Endometrium (tissue), 2 donors: ENCODE data around the gene FFAR3.
"Not testable (repeated sequence)": the region's sequence is repeated elsewhere in the genome, so short reads cannot be mapped to it uniquely, and the experiment has no call there.

Experiments
- FAIRE-seq: peaks from 2 replicates; lab custom pipeline; 2012; peaks lifted over from hg19 to GRCh38; lab: Jason Lieb, UNC
- donor health status: control.
- donor health status: control.

The FFAR3 gene

DNA sequence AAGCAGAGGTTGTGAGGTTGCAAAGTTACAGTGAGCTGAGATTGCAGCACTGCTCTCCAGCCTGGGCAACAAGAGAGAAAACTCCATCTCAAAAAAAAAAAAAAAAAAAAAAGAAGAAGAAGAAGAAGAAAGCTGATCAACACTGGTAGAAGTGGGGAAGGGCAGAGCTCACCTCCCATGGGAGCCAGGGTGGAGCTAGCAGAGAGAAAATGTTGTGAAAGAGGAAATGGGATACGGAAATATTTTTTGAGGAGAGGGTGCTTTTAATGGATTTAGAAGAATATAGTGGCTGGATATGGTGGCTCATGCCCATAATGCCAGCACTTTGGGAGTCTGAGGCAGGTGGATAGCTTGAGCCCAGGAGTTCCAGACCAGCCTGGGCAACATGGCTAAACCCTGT is 19.4 kb downstream of the FFAR3 start:
- no peak for FAIRE-seq

DNA sequence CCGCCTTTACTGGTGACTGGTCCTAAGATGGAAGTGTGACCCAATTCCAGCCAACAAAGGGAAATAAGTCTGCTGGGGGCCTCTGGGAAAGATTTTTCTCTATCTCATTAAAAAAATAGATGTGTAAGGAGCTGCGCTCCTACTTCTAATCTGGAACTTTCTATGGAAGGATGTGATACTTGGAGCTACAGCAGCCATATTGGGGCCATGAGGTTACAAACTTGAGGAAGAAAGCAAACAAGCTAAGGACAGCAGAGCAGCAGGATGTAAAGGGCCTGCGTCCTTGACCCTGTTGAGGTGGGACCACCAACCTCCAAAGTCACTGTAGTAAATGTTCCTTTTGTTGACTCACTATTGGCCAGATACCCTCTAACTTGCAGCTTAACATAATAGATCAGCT is 20.1 kb downstream of the FFAR3 start:
- no peak for FAIRE-seq

DNA sequence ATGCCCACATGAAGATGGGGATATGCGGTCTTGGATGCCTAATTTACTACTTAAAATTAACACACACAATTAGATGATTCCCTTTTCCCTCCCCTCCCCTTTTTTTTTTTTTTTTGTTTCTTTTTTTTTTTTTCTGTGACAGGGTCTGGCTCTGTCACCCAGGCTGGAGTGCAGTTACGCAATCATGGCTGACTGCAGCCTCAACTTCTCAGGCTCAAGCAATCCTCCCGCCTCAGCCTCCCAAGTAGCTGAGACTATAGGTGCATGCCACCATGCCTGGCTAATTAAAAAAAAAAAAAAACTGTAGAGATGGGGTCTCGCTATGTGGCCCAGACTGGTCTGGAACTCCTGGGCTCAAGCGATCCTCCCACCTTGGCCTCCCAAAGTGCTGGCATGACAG is 21.3 kb downstream of the FFAR3 start:
- FAIRE-seq = not testable (repeated sequence)

DNA sequence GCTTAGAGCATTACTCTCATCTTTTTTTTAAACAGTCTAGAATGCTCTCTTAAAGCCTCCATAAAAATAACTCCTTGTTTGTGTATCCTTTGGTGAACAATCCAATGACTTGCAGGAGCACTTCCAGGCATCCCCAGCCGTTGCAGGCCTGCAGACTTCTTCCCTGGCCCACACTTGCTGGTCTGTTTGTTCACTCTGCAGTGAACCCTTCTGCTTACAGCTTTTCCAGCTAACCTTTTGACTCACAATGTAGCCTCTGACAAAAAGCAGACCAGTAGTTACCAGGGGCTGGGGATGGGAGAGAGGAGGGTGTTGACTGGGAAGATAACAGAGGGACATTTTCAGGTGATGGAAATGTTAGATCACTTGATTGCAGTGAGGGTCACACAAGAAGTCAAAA is 21.7 kb downstream of the FFAR3 start:
- no peak for FAIRE-seq

DNA sequence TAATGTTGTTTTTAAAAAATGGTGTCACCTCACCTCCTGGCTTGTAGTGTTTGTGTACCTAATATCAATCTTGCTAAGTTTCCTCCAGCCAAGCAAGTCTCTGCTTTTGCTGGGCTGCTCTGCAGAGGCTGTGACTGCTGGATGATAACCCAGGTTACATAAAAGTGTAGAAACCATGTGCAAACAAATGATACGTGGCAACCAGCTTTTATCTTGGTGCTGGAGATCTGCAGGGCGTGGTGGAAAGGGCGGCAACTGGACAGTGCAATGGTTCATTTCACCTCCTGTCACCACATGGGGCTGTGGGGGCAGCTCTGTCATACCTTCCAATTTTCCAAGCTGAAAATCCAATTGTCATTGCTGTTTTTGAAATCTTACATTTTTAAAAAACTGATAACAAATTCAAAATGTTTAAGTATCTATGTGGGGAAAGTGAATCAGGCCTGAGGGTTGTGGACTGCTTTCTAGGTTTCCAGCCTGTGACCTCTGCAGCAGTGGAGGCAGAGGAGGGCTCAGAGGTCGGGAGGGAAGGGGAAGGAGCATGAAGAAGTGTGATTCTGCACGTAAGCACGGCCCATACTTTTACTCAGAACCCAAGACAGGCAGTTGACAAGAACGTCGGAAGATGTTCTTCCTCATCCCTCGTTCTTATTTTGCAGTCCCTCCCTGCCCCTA is 22.3 kb downstream of the FFAR3 start:
- FAIRE-seq = no peak

DNA sequence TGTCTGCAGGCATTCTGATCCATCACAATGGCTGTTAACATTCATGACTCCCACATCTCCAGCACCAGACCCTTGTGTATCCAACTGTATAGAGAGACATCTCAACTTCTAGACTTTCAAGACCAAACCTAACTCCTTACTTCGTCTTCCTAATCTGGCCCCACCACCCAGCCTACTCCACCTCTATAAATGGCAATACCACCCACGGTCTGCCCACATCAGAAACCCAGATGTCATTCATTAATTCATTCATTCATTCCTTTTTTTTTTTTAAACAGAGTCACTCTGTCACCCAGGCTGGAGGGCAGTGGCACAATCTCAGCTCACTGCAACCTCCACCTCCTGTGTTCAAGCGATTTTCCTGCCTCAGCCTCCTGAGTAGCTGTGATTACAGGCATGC is 23.1 kb downstream of the FFAR3 start:
- no peak for FAIRE-seq

DNA sequence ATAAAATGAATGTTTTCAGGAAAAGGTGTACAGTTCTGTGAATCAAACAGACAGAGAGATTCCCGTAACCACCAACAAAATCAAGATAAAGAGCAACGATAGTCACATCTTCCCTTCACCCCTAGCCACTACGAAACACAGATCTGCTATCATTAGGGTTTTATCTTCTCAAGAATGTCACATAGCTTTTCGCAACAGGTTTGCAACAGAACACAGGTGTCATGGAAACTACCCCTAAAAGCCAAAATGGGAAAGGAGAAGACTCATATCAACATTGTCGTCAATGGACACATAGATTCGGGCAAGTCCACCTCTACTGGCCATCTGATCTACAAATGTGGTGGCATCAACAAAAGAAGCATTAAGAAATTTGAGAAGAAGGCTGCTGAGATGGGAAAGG is 23.7 kb downstream of the FFAR3 start:
- no peak for FAIRE-seq

DNA sequence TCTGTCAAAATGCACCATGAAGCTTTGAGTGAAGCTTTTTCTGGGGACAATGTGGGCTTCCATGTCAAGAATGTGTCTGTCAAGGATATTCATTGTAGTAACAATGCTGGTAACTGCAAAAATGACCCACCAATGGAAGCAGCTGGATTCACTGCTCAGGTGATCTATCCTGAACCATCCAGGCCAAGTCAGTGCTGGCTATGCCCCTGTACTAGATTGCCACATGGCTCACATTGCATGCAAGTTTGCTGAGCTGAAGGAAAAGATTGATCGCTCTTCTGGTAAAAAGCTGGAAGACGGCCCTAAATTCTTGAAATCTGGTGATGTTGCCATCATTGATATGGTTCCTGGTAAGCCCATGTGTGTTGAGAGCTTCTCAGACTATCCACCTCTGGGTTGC is 25.3 kb downstream of the FFAR3 start:
- FAIRE-seq = no peak

DNA sequence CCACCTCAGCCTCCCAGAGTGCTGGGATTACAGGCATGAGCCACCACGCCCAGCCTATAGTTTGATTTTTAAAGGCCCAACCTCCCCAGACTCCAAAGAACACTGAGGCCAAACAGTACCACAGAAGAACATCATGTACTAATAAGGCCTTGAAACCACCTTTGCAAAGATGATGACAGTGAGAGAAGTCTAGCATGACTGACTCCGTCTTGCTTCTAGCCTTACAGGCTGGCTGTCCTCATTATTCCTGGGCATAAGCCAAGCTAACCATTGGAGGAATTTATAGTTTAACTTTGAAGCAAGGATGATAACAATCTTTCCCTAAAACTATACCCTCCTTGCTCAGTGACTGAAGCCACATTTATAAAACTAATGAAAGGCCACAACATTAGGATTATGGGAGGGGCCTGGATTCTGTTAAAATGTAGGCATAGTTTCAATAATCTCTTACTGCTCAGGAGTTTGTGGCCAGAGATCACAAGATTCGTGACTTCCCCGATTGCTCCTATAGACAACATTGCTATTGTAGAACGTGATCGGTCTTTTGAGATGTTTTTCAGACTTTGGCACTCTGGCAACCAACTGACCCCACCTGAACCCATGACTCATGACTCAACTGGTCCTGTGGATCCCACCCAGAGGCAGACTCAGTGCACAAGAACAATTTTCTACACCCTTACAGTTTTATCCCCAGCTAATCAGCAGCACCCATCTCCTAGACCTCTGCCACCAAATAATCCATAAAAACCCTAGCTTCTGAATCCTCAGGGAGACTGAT is 30.2 kb downstream of the FFAR3 start:
- no peak for FAIRE-seq

DNA sequence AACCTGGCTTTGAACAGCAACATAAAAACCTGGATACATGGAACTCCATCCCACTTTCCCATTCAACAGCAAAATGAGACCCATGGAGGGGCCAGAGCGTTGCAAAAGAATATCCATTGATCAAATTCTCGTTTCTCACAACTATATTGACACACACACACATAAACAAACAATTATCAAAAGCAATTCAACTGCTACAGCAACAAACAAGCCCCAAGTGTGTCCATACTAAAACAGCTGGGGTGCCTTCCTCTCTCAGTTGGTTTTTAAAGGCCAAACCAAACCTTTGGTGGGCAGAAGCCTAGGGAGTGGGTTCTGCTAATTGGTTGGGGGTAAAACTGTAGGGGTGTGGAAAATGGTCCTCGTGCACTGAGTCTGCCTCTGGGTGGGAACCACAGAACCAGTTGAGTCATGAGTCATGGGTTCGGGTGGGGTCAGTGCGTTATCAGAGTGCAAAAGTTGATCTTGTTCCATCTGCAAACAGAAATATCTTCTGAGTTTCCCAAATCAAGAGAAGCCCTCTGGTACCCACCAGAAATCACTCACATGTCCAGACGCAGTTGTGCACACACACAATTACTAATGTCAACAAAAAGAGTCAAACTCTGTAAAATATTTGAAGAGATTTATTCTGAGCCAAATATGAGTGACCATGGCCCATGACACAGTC is 31.1 kb downstream of the FFAR3 start:
- FAIRE-seq = no peak

DNA sequence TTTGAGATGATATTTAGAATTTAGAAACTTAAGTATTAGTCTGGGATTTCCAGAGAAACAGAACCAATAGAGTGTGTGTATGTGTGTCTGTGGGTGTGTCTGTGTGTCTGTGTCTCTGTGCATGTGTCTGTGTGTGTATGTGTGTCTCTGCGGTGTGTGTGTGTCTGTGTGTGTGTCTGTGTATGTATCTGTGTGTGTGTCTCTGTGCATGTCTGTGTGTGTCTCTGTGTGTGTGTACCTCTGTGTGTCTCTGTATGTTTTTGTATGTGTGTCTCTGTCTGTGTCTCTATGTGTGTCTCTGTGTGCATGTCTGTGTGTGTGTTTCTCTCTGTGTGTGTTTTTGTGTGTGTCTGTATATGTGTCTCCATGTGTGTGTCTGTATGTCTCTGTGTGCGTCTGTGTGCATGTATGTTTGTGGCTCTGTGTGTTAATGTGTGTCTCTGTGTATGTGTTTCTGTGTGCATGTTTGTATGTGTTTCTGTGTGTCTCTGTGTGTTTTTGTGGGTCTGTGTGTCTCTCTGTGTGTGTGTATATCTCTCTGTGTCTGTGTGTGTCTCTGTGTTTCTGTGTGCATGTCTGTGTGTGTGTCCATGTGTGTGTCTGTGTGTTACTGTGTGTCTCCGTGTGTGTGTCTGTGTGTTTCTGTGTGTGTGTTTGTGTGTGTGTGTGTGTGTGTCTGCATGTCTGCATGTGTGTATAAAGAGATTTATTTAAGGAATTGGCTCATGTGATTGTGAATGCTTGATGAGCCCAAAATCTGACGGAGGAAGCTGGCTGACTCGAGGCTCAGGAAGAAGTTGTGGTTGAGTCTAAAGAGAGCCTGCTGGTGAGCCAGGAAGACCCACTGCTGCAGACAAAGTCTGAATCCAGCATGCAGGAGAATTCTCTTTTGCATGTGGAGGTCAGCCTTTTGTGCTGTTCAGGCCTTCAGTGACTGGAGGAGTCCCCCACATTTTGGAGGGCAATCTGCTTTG is 34.8 kb downstream of the FFAR3 start:
- no peak for FAIRE-seq

DNA sequence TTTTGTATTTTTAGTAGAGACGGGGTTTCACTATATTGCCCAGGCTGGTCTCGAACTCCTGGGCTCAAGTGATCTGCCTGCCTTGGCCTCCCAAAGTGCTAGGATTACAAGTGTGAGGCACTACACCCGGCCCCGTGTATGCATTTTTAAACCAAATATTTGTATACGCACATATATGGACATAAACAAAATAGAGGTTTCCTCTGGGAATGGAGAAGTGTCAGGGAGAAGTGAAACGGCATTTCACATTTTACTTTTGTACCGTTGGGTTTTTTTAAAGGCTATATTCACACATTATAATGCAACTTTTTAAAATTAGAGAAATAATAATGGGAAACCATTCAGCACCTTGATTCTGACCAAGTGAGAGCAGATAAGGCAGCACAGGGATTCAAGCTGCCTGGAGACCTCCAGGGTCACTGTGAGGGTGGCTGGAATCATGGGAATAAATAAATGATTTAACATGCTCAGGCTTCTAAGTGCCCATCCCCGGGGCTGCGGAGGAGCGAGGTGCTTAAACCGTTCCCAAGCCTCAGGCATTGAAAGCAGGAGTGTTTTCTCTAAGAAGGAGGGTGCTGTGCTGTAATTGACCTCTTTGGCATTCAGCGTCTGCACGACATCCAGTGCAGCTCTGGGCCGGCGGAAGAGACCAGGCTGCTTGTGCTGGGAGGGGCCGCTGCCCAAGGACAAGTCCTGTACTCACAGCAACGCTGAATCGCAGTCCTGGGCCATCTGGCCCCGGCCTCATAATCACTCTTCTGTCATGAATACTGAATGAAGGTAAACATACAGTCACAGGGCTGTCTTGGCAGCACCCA is 37.3 kb downstream of the FFAR3 start:
- no peak for FAIRE-seq

DNA sequence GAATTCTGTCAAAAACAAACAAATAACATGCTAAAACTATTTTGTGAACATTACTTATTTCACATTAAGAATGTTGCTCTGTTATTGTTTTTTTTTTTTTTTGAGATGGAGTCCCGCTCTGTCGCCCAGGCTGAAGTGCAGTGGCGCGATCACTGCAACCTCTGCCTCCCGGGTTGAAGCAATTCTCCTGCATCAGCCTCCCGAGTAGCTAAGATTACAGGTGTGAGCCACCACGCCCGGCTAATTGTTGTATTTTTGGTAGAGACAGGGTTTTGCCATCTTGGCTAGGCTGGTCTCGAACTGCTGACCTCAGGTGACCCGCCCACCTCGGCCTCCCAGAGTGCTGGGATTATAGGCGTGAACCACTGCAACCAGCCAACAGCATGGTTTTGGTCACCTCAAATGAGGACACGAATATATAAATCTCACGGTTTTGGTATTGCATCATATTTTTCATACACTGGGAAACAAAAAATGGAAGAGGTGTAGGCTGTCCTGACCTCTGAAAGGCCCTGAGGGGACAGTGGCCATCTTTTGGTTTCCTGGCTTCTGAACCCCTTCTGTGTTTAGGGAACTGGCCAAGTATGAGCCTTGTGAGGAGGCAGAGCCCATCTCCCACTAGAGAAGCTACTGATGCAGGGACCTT is 38.1 kb downstream of the FFAR3 start:
- no peak for FAIRE-seq

DNA sequence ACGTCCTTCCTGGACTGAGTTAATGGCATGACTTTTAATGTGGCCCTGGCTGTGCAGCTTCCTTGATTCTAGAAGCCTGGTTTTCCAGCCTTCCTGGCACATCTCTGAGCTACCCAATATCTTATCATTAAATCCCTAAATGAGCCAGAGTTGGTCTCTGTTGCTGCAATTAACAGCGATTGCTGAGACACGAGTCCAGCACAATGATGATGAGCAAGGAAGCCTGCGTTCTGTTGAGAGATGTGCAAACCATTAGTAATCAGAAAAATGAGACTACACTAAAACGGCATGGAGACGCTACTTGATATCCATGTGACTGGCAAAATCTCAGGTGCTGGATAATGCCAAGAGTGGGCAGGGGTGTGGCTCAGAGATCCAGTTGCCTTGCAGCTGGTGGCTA is 38.8 kb downstream of the FFAR3 start:
- FAIRE-seq = no peak

DNA sequence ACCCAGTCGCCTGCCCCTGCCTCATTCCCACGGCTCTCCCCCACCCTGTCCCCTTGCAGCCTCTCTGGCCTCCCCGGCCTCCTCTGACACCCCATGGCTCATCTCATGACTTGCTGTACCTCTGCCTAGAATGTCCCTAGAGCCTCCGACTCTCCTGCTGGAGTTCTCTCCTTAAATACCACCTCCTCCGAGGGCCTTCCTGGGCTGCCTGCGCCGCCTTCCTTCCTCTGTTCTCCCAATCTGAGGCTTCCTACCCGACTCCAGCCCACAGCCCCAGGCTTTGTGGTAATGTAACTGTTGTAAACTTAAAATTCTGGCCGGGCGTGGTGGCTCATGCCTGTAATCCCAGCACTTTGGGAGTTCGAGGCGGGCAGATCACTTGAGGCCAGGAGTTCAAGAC is 40.3 kb downstream of the FFAR3 start:
- no peak for FAIRE-seq

DNA sequence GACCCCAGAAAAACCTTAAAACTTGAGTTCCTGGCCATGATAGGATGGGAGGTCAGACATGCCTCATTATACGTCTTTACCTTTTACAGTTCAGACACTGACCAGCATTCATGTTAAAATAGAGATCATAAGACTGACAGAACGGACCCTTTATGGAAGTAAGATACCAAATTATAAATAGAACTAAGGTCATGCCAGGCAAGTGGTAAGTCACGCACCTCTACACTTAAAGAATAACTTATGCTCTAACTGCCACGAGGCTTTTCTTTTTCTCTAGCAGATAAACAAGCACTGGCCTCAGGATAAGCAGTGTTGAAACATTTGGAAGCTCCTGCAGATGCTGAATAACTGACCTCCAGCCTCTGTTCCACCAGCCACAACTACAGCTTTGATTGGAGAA is 41.0 kb downstream of the FFAR3 start:
- no peak for FAIRE-seq

DNA sequence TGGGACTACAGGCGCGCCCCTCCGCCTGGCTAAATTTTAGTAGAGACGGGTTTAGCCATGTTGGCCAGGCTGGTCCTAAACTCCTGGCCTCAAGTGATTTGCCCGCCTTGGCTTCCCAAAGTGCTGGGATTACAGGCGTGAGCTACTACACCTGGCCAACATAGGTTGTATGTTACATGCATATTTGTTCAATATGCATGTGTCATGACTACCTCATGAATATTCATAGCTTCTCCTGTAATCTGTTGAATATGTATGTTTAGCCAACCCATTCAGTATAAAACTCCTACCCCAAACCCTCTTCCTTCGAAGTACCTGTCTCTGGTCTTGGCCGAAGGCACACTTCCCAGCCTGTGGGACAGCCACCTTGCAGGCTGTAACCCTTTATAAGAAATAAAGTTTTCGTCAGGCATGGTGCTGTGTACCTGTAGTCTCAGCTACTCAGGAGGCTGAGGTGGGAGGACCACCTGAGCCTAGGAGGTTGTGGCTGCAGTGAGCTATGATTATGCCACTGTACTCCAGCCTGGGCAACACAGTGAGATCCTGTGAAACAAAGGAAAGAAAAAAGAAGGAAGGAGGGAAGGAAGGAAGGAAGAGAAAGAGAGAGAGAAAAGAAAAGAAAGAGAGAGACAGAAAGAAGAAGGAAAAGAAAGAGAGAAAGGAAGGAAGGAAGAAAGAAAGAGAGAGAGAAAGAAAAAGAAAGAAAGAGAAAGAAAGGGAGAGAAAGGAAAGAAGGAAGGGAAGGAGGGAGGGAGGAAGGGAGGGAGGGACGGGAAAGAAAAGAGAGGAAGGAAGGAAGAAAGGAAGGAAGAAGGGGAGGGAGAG is 41.9 kb downstream of the FFAR3 start:
- no peak for FAIRE-seq

DNA sequence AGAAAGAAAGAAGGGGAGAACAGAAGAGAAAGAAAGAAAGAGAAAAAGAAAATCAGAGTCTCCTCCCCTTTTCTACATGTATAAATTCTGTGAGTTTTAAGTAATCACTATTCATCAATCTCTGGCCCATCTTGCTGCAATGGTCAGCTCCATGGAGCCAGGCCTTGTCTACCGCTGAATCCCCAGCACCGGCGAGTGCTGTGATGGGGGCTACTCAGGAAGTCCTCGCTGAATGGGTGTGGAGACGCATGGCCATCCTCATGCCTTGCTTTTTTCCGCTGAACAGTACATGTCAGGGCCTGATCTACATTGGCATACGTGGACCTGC is 42.5 kb downstream of the FFAR3 start:
- no peak for FAIRE-seq

DNA sequence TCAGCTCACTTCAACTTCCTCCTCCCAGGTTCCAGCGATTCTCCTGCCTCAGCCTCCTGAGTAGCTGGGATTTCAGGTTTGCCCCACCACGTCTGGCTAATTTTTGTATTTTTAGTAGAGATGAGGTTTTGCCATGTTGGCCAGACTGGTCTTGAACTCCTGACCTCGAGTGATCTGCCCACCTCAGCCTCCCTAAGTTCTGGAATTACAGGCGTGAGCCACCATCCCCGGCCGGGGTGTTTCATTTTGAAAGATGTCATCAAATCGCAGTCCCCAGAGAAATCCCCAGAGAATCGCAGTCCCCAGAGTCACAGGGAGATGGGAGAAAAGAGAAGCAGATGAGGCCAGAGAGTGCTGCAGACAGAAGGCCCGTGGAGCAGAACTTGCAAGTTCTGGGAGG is 43.2 kb downstream of the FFAR3 start:
- not testable (repeated sequence) for FAIRE-seq

DNA sequence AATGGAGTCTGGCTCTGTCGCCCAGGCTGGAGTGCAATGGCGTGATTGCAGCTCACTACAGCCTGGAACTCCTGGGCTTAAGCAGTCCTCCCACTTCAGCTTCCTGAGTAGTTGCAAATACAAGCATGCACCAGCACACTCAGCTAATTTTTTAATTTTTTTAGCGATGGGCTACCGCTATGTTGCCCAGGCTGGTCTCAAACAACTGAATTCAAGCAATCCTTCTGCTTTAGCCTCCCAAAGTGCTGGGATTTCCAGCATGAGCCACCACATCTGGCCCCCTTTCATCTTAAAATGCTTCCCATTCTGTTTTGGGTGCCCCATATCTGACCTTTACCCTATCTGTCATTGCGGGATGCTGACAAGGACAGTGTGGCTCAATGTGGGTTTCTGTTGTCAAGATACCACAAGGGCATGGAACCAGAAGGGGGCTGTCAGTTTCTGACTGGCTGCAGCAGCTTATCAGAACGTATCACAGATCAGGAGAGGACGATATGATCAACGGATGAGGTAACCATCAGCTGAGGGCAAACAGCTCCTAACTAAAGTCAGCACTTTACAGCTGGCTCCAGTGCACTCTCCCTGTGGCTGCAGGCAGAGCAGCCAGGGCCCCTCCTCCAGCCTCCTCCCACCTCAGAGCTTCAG is 45.0 kb downstream of the FFAR3 start:
- no peak for FAIRE-seq
